Tibial artery (tissue), 4 donors: ENCODE data around the gene SMAGP.

Experiments used
- DNase-seq, 2 donors: peaks; one replicate each; pipeline ENCODE4 v3.0.0-alpha.2; 2019
- H3K27ac ChIP-seq, 2 donors: fragments of 200-600 bp; sonication (generic) in 1 of 2; 1 replicate in 1 of 2; 2 replicates in 1 of 2; pipeline ENCODE4 v1.5.1; 2018 to 2019; ENCODE audit warnings: mild to moderate bottlenecking in 1 of 2
- H3K27me3 ChIP-seq, 2 donors: fragments of 200-600 bp; sonication (generic) in 1 of 2; one replicate each; pipeline versions ENCODE4 v1.5.1 to v1.6.0; 2016 to 2019
- H3K36me3 ChIP-seq, 3 donors: fragments of 200-600 bp; sonication (generic) in 2 of 3; one replicate each; pipeline ENCODE4 v1.5.1; 2016 to 2019; ENCODE audit warnings: mild to moderate bottlenecking in 2 of 3
- H3K4me1 ChIP-seq, 4 donors: fragments of 200-600 bp; sonication (generic) in 2 of 4; 1 replicate in 3 of 4; 2 replicates in 1 of 4; pipeline ENCODE4 v1.5.1; 2016 to 2019
- H3K4me3 ChIP-seq, 2 donors: fragments of 200-600 bp; sonication (generic) in 1 of 2; 1 replicate in 1 of 2; 2 replicates in 1 of 2; pipeline ENCODE4 v1.5.1; 2018 to 2019; ENCODE audit warnings: mild to moderate bottlenecking in 2 of 2
- H3K9me3 ChIP-seq, 3 donors: fragments of 200-600 bp; sonication (generic) in 1 of 3; one replicate each; pipeline ENCODE4 v1.5.1; 2016 to 2019
- intact Hi-C: fragments of 100-400 bp; cut with DNase I; formaldehyde crosslinking; loops from one replicate; pipeline ENCODE4 v1.15.0; 2023; ENCODE audit warnings: low total_unique reads
- TF ChIP-seq, protein P1 (sequence below), 2 experiments: fragments of 200-600 bp in 1 of 2; fragments of 450-650 bp in 1 of 2; IDR thresholded peaks; one replicate each; pipeline ENCODE4 v1.5.1; 2017 to 2019; ENCODE audit warnings: antibody characterized with exemption in 2 of 2, mild to moderate bottlenecking in 1 of 2, moderate library complexity in 1 of 2

The SMAGP gene

DNA sequence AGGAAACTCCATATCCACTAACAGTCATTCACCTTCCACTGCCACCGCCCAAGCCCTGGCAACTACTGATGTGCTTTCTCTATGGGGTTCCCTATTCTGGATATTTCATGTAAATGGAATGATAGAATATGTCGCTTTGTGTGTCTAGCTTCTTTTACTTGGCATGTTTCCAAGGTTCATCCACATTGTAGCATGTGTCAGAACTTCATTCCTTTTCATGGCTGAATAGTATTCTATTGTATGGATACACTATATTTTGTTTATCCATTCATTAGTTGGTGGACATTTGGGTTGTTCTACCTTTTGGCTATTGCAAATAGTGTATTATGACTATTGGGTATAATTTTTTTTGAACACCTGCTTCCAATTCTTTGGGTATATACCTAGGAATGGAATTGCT lies 61.0 kb downstream of the SMAGP start:
- Histone ChIP-seq H3K27ac (no peak overlapping the region), H3K27me3 (no peaks in the 10 kb centered on the region), H3K4me1 (no peaks in the 10 kb centered on the region), H3K4me3 (no peak overlapping the region), H3K36me3 (peaks cover 0 to 26% (median 6%) of the 10 kb centered on the region in 3 donors), H3K9me3 (no peaks in the 10 kb centered on the region)
- intact Hi-C loops = no loop called here
- TF ChIP-seq, protein P1, sequence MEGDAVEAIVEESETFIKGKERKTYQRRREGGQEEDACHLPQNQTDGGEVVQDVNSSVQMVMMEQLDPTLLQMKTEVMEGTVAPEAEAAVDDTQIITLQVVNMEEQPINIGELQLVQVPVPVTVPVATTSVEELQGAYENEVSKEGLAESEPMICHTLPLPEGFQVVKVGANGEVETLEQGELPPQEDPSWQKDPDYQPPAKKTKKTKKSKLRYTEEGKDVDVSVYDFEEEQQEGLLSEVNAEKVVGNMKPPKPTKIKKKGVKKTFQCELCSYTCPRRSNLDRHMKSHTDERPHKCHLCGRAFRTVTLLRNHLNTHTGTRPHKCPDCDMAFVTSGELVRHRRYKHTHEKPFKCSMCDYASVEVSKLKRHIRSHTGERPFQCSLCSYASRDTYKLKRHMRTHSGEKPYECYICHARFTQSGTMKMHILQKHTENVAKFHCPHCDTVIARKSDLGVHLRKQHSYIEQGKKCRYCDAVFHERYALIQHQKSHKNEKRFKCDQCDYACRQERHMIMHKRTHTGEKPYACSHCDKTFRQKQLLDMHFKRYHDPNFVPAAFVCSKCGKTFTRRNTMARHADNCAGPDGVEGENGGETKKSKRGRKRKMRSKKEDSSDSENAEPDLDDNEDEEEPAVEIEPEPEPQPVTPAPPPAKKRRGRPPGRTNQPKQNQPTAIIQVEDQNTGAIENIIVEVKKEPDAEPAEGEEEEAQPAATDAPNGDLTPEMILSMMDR (IDR thresholded peaks at IDR 0.05) = no peak
- DNase-seq = no peak

DNA sequence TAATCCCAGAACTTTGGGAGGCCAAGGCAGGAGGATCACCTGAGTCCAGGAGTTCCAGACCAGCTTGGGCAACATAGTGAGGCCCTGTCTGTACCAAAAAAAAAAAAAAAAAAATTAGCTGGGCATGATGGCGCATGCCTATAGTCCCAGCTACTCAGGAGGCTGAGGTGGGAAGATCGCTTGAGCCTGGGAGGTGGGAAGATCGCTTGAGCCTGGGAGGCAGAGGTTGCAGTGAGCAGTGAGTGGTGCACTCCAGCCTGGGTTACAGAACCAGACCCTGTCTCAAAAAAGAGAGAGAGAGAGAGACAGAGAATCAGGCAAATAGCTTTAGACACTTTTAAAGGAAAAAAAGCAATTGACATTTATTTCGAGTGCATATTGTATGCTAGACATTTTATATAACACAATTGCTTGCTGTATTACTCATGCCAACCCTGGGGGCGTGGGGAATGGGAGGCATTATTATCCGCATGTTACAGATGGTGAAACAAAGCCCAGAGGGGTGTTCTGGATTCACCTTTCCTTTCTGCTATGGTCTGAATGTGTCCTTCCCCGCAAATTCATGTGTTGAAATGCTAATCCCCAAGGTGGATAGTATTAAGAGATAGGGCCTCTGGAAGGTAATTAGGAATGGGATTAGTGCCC lies 62.1 kb downstream of the SMAGP start:
- H3K4me3 ChIP-seq = no peak overlapping the region
- H3K9me3 ChIP-seq = no peaks in the 10 kb centered on the region
- TF ChIP-seq, protein P1 (IDR thresholded peaks at IDR 0.05) = no peak
- no peak for DNase-seq
- intact Hi-C loops = no loop called here
- no peak overlapping the region for H3K27ac ChIP-seq
- H3K27me3 ChIP-seq = no peaks in the 10 kb centered on the region
- H3K4me1 ChIP-seq = no peaks in the 10 kb centered on the region
- H3K36me3 ChIP-seq = peaks cover 6 to 37% (median 6%) of the 10 kb centered on the region in 3 donors

DNA sequence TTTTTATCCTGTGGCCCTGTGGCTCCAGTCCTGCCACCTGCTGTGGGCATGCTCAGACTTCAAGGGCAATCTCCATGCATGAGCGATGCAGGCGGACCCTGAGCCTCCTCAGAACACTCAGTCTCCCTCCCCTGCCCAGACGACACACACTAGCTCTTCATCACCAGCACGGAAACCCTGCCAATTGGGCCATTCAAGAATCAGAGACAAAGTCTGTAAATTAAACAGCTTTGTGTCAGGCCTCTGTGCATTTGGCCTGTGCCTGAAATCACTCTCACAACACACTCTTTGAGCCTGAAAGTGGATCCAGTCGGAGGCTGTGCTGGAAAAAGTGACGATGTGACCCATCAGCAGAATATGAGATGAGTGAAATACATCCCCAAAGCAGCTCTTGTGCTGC lies 64.9 kb downstream of the SMAGP start:
- no peak for DNase-seq
- no peaks in the 10 kb centered on the region for H3K27me3 ChIP-seq
- no peak overlapping the region for H3K27ac ChIP-seq
- TF ChIP-seq, protein P1 (IDR thresholded peaks at IDR 0.05) = no peak
- peaks cover 6 to 51% (median 13%) of the 10 kb centered on the region in 3 donors for H3K36me3 ChIP-seq
- H3K4me3 ChIP-seq = no peak overlapping the region
- intact Hi-C loops = no loop called here
- no peaks in the 10 kb centered on the region for H3K9me3 ChIP-seq
- H3K4me1 ChIP-seq = no peaks in the 10 kb centered on the region

GRCh38 chr12:51202718-51203117 lies 67.5 kb downstream of the SMAGP start:
- no peaks in the 10 kb centered on the region for H3K27me3 ChIP-seq
- H3K4me1 ChIP-seq = no peaks in the 10 kb centered on the region
- no peak overlapping the region for H3K4me3 ChIP-seq
- H3K9me3 ChIP-seq = no peaks in the 10 kb centered on the region
- TF ChIP-seq, protein P1 (IDR thresholded peaks at IDR 0.05) = no peak
- DNase-seq = no peak
- peaks cover 8 to 72% (median 24%) of the 10 kb centered on the region in 3 donors for H3K36me3 ChIP-seq
- no peak overlapping the region for H3K27ac ChIP-seq
- intact Hi-C loops = no loop called here

DNA sequence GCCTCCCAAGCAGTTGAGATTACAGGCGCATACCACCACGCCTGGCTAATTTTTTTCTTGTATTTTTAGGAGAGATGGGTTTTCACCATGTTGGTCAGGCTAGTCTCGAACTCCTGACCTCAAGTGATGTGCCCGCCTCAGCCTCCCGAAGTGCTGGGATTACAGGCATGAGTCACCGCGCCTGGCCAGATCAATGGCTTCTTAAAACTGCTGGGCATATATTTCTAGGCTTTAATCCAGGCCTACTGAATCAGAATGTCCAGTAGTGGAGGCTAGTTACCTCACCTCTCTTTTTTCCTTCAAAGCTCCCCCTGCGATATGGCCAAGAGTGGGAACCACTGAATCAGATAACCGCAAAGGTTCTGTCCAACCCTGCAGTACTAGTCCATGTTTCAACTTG lies 69.4 kb downstream of the SMAGP start:
- TF ChIP-seq, protein P1 (IDR thresholded peaks at IDR 0.05) = no peak
- no peak overlapping the region for H3K4me3 ChIP-seq
- H3K27me3 ChIP-seq = no peaks in the 10 kb centered on the region
- intact Hi-C loops = no loop called here
- no peak for DNase-seq
- no peak overlapping the region for H3K27ac ChIP-seq
- no peaks in the 10 kb centered on the region for H3K4me1 ChIP-seq
- H3K9me3 ChIP-seq = no peaks in the 10 kb centered on the region
- peaks cover 13 to 67% (median 32%) of the 10 kb centered on the region in 3 donors for H3K36me3 ChIP-seq
